K562 (cell line): ENCODE measurements around the gene FKBP15. TPM values are rescaled to one million over a fixed set of nuclear protein-coding genes. Genes with fewer than 3 reads are reported as not detected.

Experiments
- ATAC-seq: fragments of 200-7000 bp; cut with Tn5 transposase; 3 replicates; pipeline ENCODE4 v1.9.1; 2020; ENCODE audit warnings: moderate library complexity
- BruUV-seq: library from RNA; stranded (reverse); fragments of 400-500 nt; replicated peaks from 2 replicates; lab custom pipeline; 2021; lab: Mats Ljungman, UMichigan
- CTCF ChIA-PET: fragments of 300-600 bp; formaldehyde crosslinking; extraction: SDS; loops from one replicate; lab custom pipeline; 2021; ENCODE audit warnings: low intra/inter-chr PET ratio; lab: Yijun Ruan, JAX
- POLR2A ChIA-PET: fragments of 300-600, 350-650 bp; sonication (Branson Sonifier 250); formaldehyde crosslinking; extraction: SDS; loops from one replicate; lab custom pipeline; 2021; ENCODE audit warnings: antibody characterized with exemption, inconsistent platforms; lab: Yijun Ruan, JAX
- DNase-seq, 4 experiments: peaks; one replicate each; pipeline versions ENCODE4 v3.0.0 to v3.0.0-alpha.2; 2011 to 2018; ENCODE audit warnings: low spot score in 3 of 4, mixed read lengths in 3 of 4; ENCODE audit errors: extremely low read depth in 1 of 4
- FAIRE-seq: peaks from 2 replicates; lab custom pipeline; 2011; peaks lifted over from hg19 to GRCh38; lab: Jason Lieb, UNC
- H2AFZ ChIP-seq: 2 replicates; pipeline ENCODE4 v1.6.0; 2011; ENCODE audit warnings: low read depth, low read length, control low read depth, inconsistent platforms
- H3K27ac ChIP-seq: fragments of 200-600 bp; 3 replicates; pipeline ENCODE4 v1.8.0; 2011; ENCODE audit warnings: low read depth, mild to moderate bottlenecking, control low read depth, inconsistent platforms, low read length, moderate library complexity, mixed read lengths; ENCODE audit errors: extremely low read depth
- H3K27me3 ChIP-seq, 2 experiments: fragments of 300-600 bp in 1 of 2; 2 replicates in 1 of 2; 3 replicates in 1 of 2; pipeline versions ENCODE4 v1.6.0 to v1.8.0; 2011; ENCODE audit warnings: inconsistent platforms in 2 of 2, low read length in 2 of 2, mild to moderate bottlenecking in 1 of 2, mixed read lengths in 1 of 2, moderate library complexity in 1 of 2; ENCODE audit not compliant: control insufficient read depth in 2 of 2, insufficient read depth in 2 of 2
- H3K36me3 ChIP-seq: fragments of 300-600 bp; 3 replicates; pipeline ENCODE4 v1.8.0; 2011; ENCODE audit warnings: mild to moderate bottlenecking, low read length, inconsistent platforms; ENCODE audit not compliant: control insufficient read depth, insufficient read depth
- H3K4me1 ChIP-seq, 2 experiments: fragments of 200-600 bp in 1 of 2; replicated peaks in 1 of 2; 2 replicates in 1 of 2; 3 replicates in 1 of 2; pipeline versions ENCODE4 v1.5.1 to v1.8.0; 2011; ENCODE audit warnings: inconsistent platforms in 2 of 2, low read length in 2 of 2, mild to moderate bottlenecking in 1 of 2, mixed read lengths in 1 of 2, moderate library complexity in 1 of 2; ENCODE audit not compliant: control insufficient read depth in 2 of 2, insufficient read depth in 2 of 2
- H3K4me2 ChIP-seq: 2 replicates; pipeline ENCODE4 v1.6.1; 2011; ENCODE audit warnings: low read length, control low read depth, inconsistent platforms, mixed read lengths; ENCODE audit not compliant: insufficient read depth
- H3K4me3 ChIP-seq: fragments of 200-600 bp; sonication (generic), shearing (Covaris generic); 2 replicates; pipeline ENCODE4 v1.5.1; 2016; ENCODE audit warnings: control low read depth, inconsistent platforms
- H3K79me2 ChIP-seq: fragments of 200-600 bp; 3 replicates; pipeline ENCODE4 v1.8.0; 2011; ENCODE audit warnings: low read length, inconsistent platforms; ENCODE audit not compliant: control insufficient read depth, insufficient read depth
- H3K9ac ChIP-seq, 2 experiments: 2 replicates each; pipeline versions ENCODE4 v1.6.0 to v1.6.1; 2011; ENCODE audit warnings: low read depth in 2 of 2, low read length in 2 of 2, control low read depth in 1 of 2, inconsistent platforms in 1 of 2, mild to moderate bottlenecking in 1 of 2, mixed read lengths in 1 of 2; ENCODE audit not compliant: insufficient read depth in 1 of 2
- H3K9me1 ChIP-seq: one replicate; pipeline ENCODE4 v1.6.0; 2011; ENCODE audit warnings: inconsistent platforms, mild to moderate bottlenecking, low read length, moderate library complexity; ENCODE audit not compliant: control insufficient read depth, insufficient read depth
- H3K9me3 ChIP-seq: replicated peaks from 2 replicates; pipeline ENCODE4 v1.5.1; 2011; ENCODE audit warnings: low read depth, low read length, inconsistent platforms; ENCODE audit not compliant: control insufficient read depth, insufficient read depth
- H4K20me1 ChIP-seq: replicated peaks from 2 replicates; pipeline ENCODE4 v1.6.1; 2011; ENCODE audit warnings: low read length, inconsistent platforms, mixed read lengths; ENCODE audit not compliant: control insufficient read depth, insufficient read depth
- HDAC8 ChIP-seq: fragments of 450-650 bp; IDR thresholded peaks from 2 replicates; pipeline ENCODE4 v1.6.1; 2016; ENCODE audit warnings: mild to moderate bottlenecking, missing genetic modification characterization, moderate library complexity, missing compliant biosample characterization
- JUN ChIP-seq, 2 experiments: sonication (generic) in 1 of 2; formaldehyde crosslinking in 1 of 2; IDR thresholded peaks; 2 replicates each; pipeline versions ENCODE4 v1.6.1 to v1.8.0; 2012 to 2022; ENCODE audit warnings: borderline replicate concordance in 2 of 2, mild to moderate bottlenecking in 2 of 2, improper control_type of control experiment in 1 of 2, low read depth in 1 of 2, low read length in 1 of 2, missing genetic modification reagents in 1 of 2
- MBD1 ChIP-seq: fragments of 250-450 bp; sonication (Bioruptor Pico); IDR thresholded peaks from 2 replicates; pipeline ENCODE4 v1.8.0; 2022; ENCODE audit warnings: inconsistent platforms
- ZNF282 ChIP-seq: sonication (generic); formaldehyde crosslinking; IDR thresholded peaks from 2 replicates; pipeline ENCODE4 v1.8.1; 2023; ENCODE audit warnings: missing genetic modification reagents
- WGBS: fragments of 100-300 bp; shearing (Covaris generic); methylation state at CpG from one replicate; pipeline ENCODE4 v1.1.6; 2016; ENCODE audit warnings: low coverage, mixed read lengths; ENCODE audit not compliant: insufficient coverage; ENCODE audit errors: missing lambda C conversion rate; 5-methylcytosine and 5-hydroxymethylcytosine counted together
- in situ Hi-C: fragments of 300-500 bp; cut with MboI; formaldehyde crosslinking; loops from 4 replicates; pipeline ENCODE4 v1.15.0; 2018; ENCODE audit warnings: inconsistent platforms, mixed read lengths
- intact Hi-C: fragments of 100-400 bp; cut with micrococcal nuclease; formaldehyde crosslinking; loops from 2 replicates; pipeline ENCODE4 v1.14.2; 2022
- polyA plus RNA-seq, 8 experiments: library from polyadenylated mRNA; depleted of rRNA in 4 of 8; stranded (reverse) in 5 of 8; unstranded in 3 of 8; fragments of >200 nt; fragmentation: Nextera tagmentation in 2 of 8; fragmentation: Illumina TruSeq in 1 of 8; extraction: Ambion mirVana in 2 of 8; extraction: Trizol in 1 of 8; gene quantifications; 2 replicates each; pipeline versions ENCODE4 v1.2.1 to v1.2.3, GENCODE V29; 2011 to 2014; ENCODE audit warnings: inconsistent platforms in 1 of 8, missing spikeins in 1 of 8
- total RNA-seq, 7 experiments: library from RNA; depleted of rRNA in 6 of 7; stranded (reverse); fragments of >200 nt in 6 of 7; fragmentation: Illumina TruSeq in 2 of 7; extraction: Trizol in 2 of 7; gene quantifications; 2 replicates each; pipeline versions ENCODE4 v1.2.1 to v1.2.3, GENCODE V29; 2011 to 2021; ENCODE audit warnings: low replicate concordance in 1 of 7

The FKBP15 gene
- total and polyA plus RNA-seq, 9 of the 15 experiments (the other 6 are each of a cell fraction or from before 2014, with no cell fraction given): 8.7 to 38.0 (median 18.9) TPM

GRCh38 chr9:113238859-113239232 lies 17.8 kb upstream of the FKBP15 start (continued):
- no peak for TF ChIP-seq MBD1 (CRISPR knock-in tag)

- no peaks in the 10 kb centered on the region for H3K9me1 ChIP-seq
- 0 out of 2 replicates have a peak, but pooled peaks cover 5% of the 10 kb centered on the region for H4K20me1 ChIP-seq
- no peak for DNase-seq
- no peak for FAIRE-seq
- 0 out of 3 replicates have a peak, but pooled peaks cover 7% of the 10 kb centered on the region for H3K36me3 ChIP-seq
- no peak for ATAC-seq
- H3K27ac ChIP-seq: no peak overlapping the region
- 73% methylated on average over 10 of the region's 10 CpGs for WGBS
- H2AFZ ChIP-seq: no peak overlapping the region
- H3K79me2 ChIP-seq: peaks cover 9% of the 10 kb centered on the region; the same call in 2 of the 3 replicates
- intact Hi-C loops: no loop called here
- no peaks in the 10 kb centered on the region for H3K27me3 ChIP-seq
- BruUV-seq: no TSS peak
- no peak overlapping the region for H3K4me2 ChIP-seq
- no peaks in the 10 kb centered on the region for H3K9me3 ChIP-seq
- H3K4me3 ChIP-seq: no peak overlapping the region
- TF ChIP-seq HDAC8 (tag): no peak
- TF ChIP-seq ZNF282 (CRISPR knock-in tag): no peak
- no peak for TF ChIP-seq JUN (IDR thresholded peaks at IDR 0.05; ENCODE audit: borderline replicate concordance, low read depth, low read length)
- TF ChIP-seq JUN (CRISPR knock-in tag; IDR thresholded peaks at IDR 0.05; ENCODE audit: borderline replicate concordance): no peak
- TF ChIP-seq, all 486 proteins: peak for 0
- POLR2A ChIA-PET: no interaction called here
- CTCF ChIA-PET: no interaction called here
- no peak overlapping the region for H3K9ac ChIP-seq
- in situ Hi-C loops: no loop called here
- H3K4me1 ChIP-seq: peaks cover 3% of the 10 kb centered on the region in 2 experiments; a peak in 2 of 5 replicates
Measured at GRCh38 chr9:113238202-113238858, 17.3 kb upstream of the FKBP15 start.
